ENCODE measurements around the gene RPL4.

The RPL4 gene

GRCh38 chr15:66454143-66454542, 50.5 kb downstream of the RPL4 start:
- DNase-seq (ENCODE audit: low read depth): no peak

DNA sequence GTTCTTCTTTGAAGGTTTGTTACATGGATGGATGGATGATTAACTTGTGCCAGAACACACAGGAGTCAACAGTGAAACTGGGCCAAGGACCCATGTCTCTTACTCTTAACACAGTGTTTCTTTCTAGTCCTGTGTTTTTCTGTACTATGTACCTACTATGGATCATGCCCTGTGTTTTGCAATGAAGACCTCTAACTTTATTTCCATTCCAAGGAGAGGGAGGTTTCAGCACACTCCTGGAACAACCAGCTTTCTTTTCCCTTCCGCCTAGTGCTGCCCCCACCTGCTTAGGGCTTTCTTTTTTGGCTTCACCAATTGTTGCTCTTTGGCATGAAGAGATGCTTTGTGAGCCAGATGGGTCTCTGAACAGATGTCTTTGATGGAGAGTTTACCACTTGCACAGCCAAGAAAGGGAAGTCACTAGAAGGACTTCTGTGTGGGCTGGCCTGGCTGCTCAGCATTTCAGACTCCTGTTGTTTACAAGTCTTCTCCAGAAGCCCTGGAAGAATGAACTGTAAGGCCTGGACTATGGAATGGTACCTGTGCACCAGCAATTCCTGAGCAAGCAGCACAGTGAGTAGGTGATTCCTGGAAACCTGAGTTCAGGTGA, 51.6 kb downstream of the RPL4 start:
- DNase-seq (ENCODE audit: low read depth): no peak

GRCh38 chr15:66452420-66452819, 52.2 kb downstream of the RPL4 start:
- DNase-seq (ENCODE audit: low read depth): no peak

Data from activated T-cell treated with anti-CD3 and anti-CD28 coated beads for 48 hours (primary cell).